Measurements from ENCODE around the gene DVL1.

GRCh38 chr1:1346501-1346890, 2.7 kb downstream of the DVL1 start:
- TF ChIP-seq EZH2 (IDR thresholded peaks at IDR 0.05; ENCODE audit: insufficient read depth, poor library complexity, severe bottlenecking) (no peak), EZH2phosphoT487 (IDR thresholded peaks at IDR 0.05; ENCODE audit: insufficient read depth, low read depth) (no peak)
